A673 (cell line): ENCODE results near the gene FAM81A. TPM values are rescaled to one million over a fixed set of nuclear protein-coding genes. Genes with fewer than 3 reads are reported as not detected.

Experiments
- BruUV-seq: library from RNA; stranded (reverse); fragments of 400-500 nt; replicated peaks from 2 replicates; lab custom pipeline; 2021; lab: Mats Ljungman, UMichigan
- CTCF ChIA-PET: fragments of 300-600 bp; sonication (Branson Sonifier 250); formaldehyde crosslinking; loops from one replicate; lab custom pipeline; 2022; ENCODE audit warnings: antibody characterized with exemption; lab: Charles Lee
- POLR2A ChIA-PET: fragments of 300-600 bp; sonication (Branson Sonifier 250); formaldehyde crosslinking; loops from one replicate; lab custom pipeline; 2022; ENCODE audit warnings: antibody characterized with exemption; ENCODE audit not compliant: low non-redundant PET; lab: Charles Lee
- DNase-seq: peaks from one replicate; pipeline ENCODE4 v3.0.0-alpha.2; 2015; ENCODE audit warnings: low spot score
- H3K27ac ChIP-seq: fragments of 200-600 bp; sonication (generic); 2 replicates; pipeline ENCODE4 v1.5.1; 2016; ENCODE audit warnings: mixed run types, low read depth, mild to moderate bottlenecking, mixed read lengths, antibody characterized with exemption, low read length; ENCODE audit not compliant: poor library complexity, severe bottlenecking
- H3K27me3 ChIP-seq: fragments of 200-600 bp; sonication (generic); replicated peaks from 2 replicates; pipeline ENCODE4 v1.6.1; 2017; ENCODE audit warnings: mixed run types, low read depth, mild to moderate bottlenecking, mixed read lengths, antibody characterized with exemption, low read length; ENCODE audit not compliant: insufficient read depth, poor library complexity
- H3K36me3 ChIP-seq: fragments of 200-600 bp; sonication (generic); 2 replicates; pipeline ENCODE4 v1.6.1; 2016; ENCODE audit warnings: mixed run types, mild to moderate bottlenecking, mixed read lengths, antibody characterized with exemption, low read length; ENCODE audit not compliant: insufficient read depth, poor library complexity, severe bottlenecking
- H3K4me1 ChIP-seq: fragments of 200-600 bp; sonication (generic); 2 replicates; pipeline ENCODE4 v1.6.1; 2017; ENCODE audit warnings: mixed run types, mild to moderate bottlenecking, mixed read lengths, antibody characterized with exemption, low read length; ENCODE audit not compliant: insufficient read depth, poor library complexity, severe bottlenecking
- H3K4me3 ChIP-seq: fragments of 200-600 bp; sonication (generic); 2 replicates; pipeline ENCODE4 v1.5.1; 2016; ENCODE audit warnings: low read depth, mixed run types, mild to moderate bottlenecking, mixed read lengths, low read length; ENCODE audit not compliant: poor library complexity, severe bottlenecking
- H3K9me3 ChIP-seq: fragments of 200-600 bp; sonication (generic); 2 replicates; pipeline ENCODE4 v1.6.1; 2016; ENCODE audit warnings: mixed run types, low read depth, mild to moderate bottlenecking, mixed read lengths, antibody characterized with exemption, low read length; ENCODE audit not compliant: poor library complexity, severe bottlenecking
- EZH2 ChIP-seq: fragments of 200-600 bp; sonication (generic); IDR thresholded peaks from 2 replicates; pipeline ENCODE4 v1.6.1; 2017; ENCODE audit warnings: borderline replicate concordance, low read depth, mild to moderate bottlenecking, mixed read lengths, antibody characterized with exemption, low read length; ENCODE audit not compliant: poor library complexity, severe bottlenecking
- intact Hi-C: fragments of 100-400 bp; cut with micrococcal nuclease; formaldehyde crosslinking; loops from one replicate; pipeline ENCODE4 v1.10.0; 2022; ENCODE audit not compliant: unreplicated experiment
- total RNA-seq: library from RNA; stranded (reverse); gene quantifications from 2 replicates; pipeline ENCODE4 v1.2.3, GENCODE V29; 2021
- TF ChIP-seq, protein P1 (sequence below): fragments of 300-800, 200-600 bp; sonication (generic); conservative IDR thresholded peaks from 2 replicates; pipeline ENCODE4 v1.5.1; 2017; ENCODE audit warnings: low read depth, mild to moderate bottlenecking, antibody characterized with exemption, low read length, moderate library complexity, mixed read lengths

FAM81A gene
- total RNA-seq, 1 experiment from 2014 or later: not detected

DNA sequence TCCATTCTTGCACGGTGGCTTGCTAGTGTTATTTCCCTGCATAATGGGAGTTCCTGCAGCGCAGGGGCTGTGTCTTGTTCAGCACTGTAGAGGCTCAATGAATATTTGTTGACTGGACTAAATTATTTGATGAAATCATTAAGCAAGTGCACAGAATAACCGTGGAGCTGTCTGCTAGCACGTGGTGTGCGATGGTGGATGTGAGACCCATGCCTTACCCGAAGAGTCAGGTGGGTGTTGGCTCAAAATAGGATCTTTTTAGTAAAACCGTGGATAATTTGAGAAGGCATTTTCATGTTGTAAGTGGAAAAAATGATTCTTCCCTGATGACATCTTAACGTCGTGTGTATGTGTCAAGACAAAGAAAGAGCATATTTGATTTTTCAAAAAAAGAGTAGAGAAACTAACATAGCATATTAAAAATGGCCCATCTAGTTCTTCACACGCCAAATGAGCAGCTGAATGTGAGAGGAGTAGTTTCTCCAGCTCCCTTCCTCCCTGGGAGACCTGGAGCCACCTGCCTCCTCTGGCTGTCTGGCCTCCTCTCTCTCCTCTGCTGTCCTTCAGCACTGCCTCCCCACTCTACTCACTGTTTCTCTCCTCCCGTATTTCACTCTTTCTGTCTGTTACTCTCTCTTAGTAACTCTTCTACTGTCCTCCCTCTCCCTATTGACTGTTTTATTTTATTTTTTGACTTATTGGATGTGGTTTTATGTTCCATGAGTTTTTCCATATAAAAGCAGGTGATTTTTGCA is 6.3 kb downstream of the FAM81A start:
- no peak overlapping the region for H3K27ac ChIP-seq
- H3K36me3 ChIP-seq: no peaks in the 10 kb centered on the region
- no peak for DNase-seq
- H3K27me3 ChIP-seq: peaks cover 34% of the 10 kb centered on the region
- H3K4me3 ChIP-seq: no peak overlapping the region
- H3K9me3 ChIP-seq: no peaks in the 10 kb centered on the region
- TF ChIP-seq, protein P1, sequence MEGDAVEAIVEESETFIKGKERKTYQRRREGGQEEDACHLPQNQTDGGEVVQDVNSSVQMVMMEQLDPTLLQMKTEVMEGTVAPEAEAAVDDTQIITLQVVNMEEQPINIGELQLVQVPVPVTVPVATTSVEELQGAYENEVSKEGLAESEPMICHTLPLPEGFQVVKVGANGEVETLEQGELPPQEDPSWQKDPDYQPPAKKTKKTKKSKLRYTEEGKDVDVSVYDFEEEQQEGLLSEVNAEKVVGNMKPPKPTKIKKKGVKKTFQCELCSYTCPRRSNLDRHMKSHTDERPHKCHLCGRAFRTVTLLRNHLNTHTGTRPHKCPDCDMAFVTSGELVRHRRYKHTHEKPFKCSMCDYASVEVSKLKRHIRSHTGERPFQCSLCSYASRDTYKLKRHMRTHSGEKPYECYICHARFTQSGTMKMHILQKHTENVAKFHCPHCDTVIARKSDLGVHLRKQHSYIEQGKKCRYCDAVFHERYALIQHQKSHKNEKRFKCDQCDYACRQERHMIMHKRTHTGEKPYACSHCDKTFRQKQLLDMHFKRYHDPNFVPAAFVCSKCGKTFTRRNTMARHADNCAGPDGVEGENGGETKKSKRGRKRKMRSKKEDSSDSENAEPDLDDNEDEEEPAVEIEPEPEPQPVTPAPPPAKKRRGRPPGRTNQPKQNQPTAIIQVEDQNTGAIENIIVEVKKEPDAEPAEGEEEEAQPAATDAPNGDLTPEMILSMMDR: no peak
- H3K4me1 ChIP-seq: no peaks in the 10 kb centered on the region
- ChIA-PET POLR2A (no interaction called here), CTCF (interaction anchor here (0.6 kb wide), 1 partner anchor 458 kb away, joined by 3 read pairs; no protein-coding TSS in a partner anchor)
- no TSS peak for BruUV-seq
- intact Hi-C loops: no loop called here

DNA sequence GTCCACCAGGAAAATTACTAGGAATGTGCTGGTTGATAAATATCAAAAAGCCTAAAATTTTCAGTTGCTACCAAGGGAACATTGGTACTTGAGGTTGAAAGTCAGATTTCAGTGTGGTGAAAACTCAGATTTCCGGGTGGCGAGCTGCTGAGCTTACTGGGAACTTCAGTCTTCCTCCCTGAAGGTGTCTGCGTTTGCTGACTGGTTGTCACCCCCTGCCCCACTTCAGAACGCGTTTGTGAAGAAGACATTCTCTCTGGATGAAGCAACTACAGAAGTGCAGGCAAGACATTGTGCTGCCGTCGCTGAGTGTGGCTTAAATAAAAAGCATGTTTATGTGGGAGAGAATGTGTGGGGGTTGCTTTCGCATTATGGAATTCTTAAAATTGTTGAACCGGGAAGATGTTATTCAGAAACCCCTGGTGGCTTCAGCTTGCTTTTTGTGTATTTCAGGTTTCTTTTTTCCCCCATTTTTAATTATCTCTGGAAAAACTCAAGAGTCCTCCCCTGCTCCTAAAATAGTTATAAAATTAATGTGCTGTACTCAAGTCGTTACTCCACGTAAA is 7.1 kb downstream of the FAM81A start:
- ChIA-PET CTCF (interaction anchor here (0.6 kb wide), 1 partner anchor 459 kb away, joined by 3 read pairs; no protein-coding TSS in a partner anchor), POLR2A (no interaction called here)
- H3K4me3 ChIP-seq: no peak overlapping the region
- DNase-seq: no peak
- TF ChIP-seq EZH2: no peak
- TF ChIP-seq, protein P1: no peak
- H3K36me3 ChIP-seq: no peaks in the 10 kb centered on the region
- peaks cover 26% of the 10 kb centered on the region for H3K27me3 ChIP-seq
- no peaks in the 10 kb centered on the region for H3K4me1 ChIP-seq
- no TSS peak for BruUV-seq
- no peak overlapping the region for H3K27ac ChIP-seq
- no peaks in the 10 kb centered on the region for H3K9me3 ChIP-seq
- intact Hi-C loops: no loop called here

DNA sequence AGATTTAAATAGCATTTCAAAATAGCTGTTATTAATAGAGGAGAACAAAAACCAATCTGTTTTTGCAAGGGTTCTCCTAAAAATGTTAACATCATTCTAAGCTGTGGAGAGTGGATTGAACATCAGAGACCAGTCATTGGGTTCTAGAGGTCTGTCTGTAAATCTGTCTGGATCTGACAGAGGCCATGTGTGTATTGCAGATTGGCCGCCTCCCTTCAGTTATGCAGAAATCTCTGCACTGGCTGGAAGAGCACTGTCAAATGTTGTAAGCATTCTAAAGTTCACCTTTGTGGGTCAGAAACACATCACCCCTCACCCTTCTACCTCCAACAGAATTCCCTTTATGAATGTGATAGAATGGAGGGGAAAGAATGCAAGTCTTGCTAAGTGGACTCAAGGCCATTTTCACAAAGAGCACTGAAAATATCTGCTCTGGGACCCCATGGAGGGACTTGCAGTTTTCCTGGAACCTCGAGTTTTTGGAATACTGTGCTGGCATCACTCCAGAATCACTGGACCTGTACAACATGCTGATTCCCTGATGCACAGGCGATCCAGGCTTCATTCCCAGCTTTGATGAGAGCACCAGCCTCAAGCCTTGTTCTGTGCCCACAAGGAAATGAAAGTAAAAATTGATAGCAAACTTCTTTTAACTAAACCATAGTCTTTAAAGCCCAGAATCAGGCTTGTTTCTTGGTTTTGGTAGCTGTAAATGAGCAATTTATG is 8.4 kb downstream of the FAM81A start:
- H3K27me3 ChIP-seq: peaks cover 18% of the 10 kb centered on the region
- H3K4me3 ChIP-seq: no peak overlapping the region
- H3K9me3 ChIP-seq: no peaks in the 10 kb centered on the region
- no peak for TF ChIP-seq EZH2
- TF ChIP-seq, protein P1: no peak
- no peaks in the 10 kb centered on the region for H3K36me3 ChIP-seq
- H3K27ac ChIP-seq: no peak overlapping the region
- no peak for DNase-seq
- CTCF ChIA-PET: no interaction called here
- intact Hi-C loops: no loop called here
- no peaks in the 10 kb centered on the region for H3K4me1 ChIP-seq
- BruUV-seq: no TSS peak
- POLR2A ChIA-PET: no interaction called here
